C4-2B (cell line): ENCODE data around the gene DACT1.
"Not testable (repeated sequence)": the region's sequence is repeated elsewhere in the genome, so short reads cannot be mapped to it uniquely, and the experiment has no call there.

Source experiments
- H3K27ac ChIP-seq: fragments of 450-650 bp; 2 replicates; pipeline ENCODE4 v1.5.1; 2017
- CTCF ChIP-seq: fragments of 450-650 bp; conservative IDR thresholded peaks from 2 replicates; pipeline ENCODE4 v1.5.1; 2017; ENCODE audit warnings: mild to moderate bottlenecking
- ZFX ChIP-seq: fragments of 450-650 bp; IDR thresholded peaks from 2 replicates; pipeline ENCODE4 v1.6.1; 2017

Gene DACT1

GRCh38 chr14:58637391-58638230, at the start of gene DACT1:
DACT1 (plus strand) TSS chr14:58637962; CDS start chr14:58638203, 241 bp downstream.
- H3K27ac ChIP-seq: no peak within 1 kb of the TSS
- TF ChIP-seq CTCF (no peak), ZFX (no peak)

- not testable (repeated sequence) for H3K27ac ChIP-seq
Observed at GRCh38 chr14:58588321-58588720, 49.4 kb upstream of the DACT1 start.

GRCh38 chr14:58593977-58594376, 43.8 kb upstream of the DACT1 start:
- no peak overlapping the region for H3K27ac ChIP-seq
- TF ChIP-seq CTCF (no peak), ZFX (no peak)

- H3K27ac ChIP-seq: no peak overlapping the region
- TF ChIP-seq ZFX (no peak), CTCF (no peak)
Observed at GRCh38 chr14:58597041-58597440, 40.7 kb upstream of the DACT1 start.

GRCh38 chr14:58598028-58598803, 39.5 kb upstream of the DACT1 start:
- TF ChIP-seq CTCF: no peak
- TF ChIP-seq ZFX: no peak
- no peak overlapping the region for H3K27ac ChIP-seq

- TF ChIP-seq CTCF (no peak), ZFX (no peak)
- no peak overlapping the region for H3K27ac ChIP-seq
Observed at GRCh38 chr14:58598804-58599525, 38.8 kb upstream of the DACT1 start.

- no peak for TF ChIP-seq CTCF
- no peak for TF ChIP-seq ZFX
- no peak overlapping the region for H3K27ac ChIP-seq
Observed at GRCh38 chr14:58599707-58600106, 38.1 kb upstream of the DACT1 start.
